Skeletal muscle tissue (tissue), 4 donors: Measurements from ENCODE around the gene C2CD4D. TPM values are rescaled to one million over a fixed set of nuclear protein-coding genes. Genes with fewer than 3 reads are reported as not detected.
"Not testable (repeated sequence)": the region's sequence is repeated elsewhere in the genome, so short reads cannot be mapped to it uniquely, and the experiment has no call there.

ENCODE experiments used
- H3K27ac ChIP-seq: one replicate; pipeline ENCODE4 v1.7.0; 2013; ENCODE audit warnings: mild to moderate bottlenecking, low read depth, low read length, inconsistent platforms
- H3K27me3 ChIP-seq, 3 donors: one replicate each; pipeline ENCODE4 v1.7.0; 2013; ENCODE audit warnings: low read length in 3 of 3; ENCODE audit not compliant: control insufficient read depth in 3 of 3, insufficient read depth in 3 of 3
- H3K36me3 ChIP-seq, 3 donors: one replicate each; pipeline ENCODE4 v1.7.0; 2013; ENCODE audit warnings: low read length in 3 of 3; ENCODE audit not compliant: control insufficient read depth in 3 of 3, insufficient read depth in 3 of 3
- H3K4me1 ChIP-seq, 3 donors: one replicate each; pipeline ENCODE4 v1.7.0; 2013; ENCODE audit warnings: low read length in 3 of 3, mild to moderate bottlenecking in 3 of 3; ENCODE audit not compliant: control insufficient read depth in 3 of 3, insufficient read depth in 3 of 3
- H3K4me3 ChIP-seq, 3 donors: one replicate each; pipeline ENCODE4 v1.7.0; 2013; ENCODE audit warnings: low read length in 3 of 3
- H3K9ac ChIP-seq, 3 donors: one replicate each; pipeline ENCODE4 v1.7.0; 2013; ENCODE audit warnings: low read length in 3 of 3, mild to moderate bottlenecking in 3 of 3, moderate library complexity in 2 of 3, low read depth in 1 of 3
- H3K9me3 ChIP-seq, 3 donors: one replicate each; pipeline ENCODE4 v1.7.0; 2013; ENCODE audit warnings: low read length in 3 of 3; ENCODE audit not compliant: control insufficient read depth in 3 of 3
- total RNA-seq: library from RNA; depleted of rRNA; stranded (reverse); fragments of >200 nt; gene quantifications from one replicate; pipeline ENCODE4 v1.2.3, GENCODE V29; 2014
- donor health status: Osteomylitis.

Gene C2CD4D
- not detected for total RNA-seq

- H3K4me3 ChIP-seq = peak within 1 kb of the TSS; percentile 23 to 58 (median 49)
- no peak within 1 kb of the TSS for H3K27ac ChIP-seq
- peak within 1 kb of the TSS in 1 of 3 donors; percentile 10 for H3K9ac ChIP-seq
- peaks cover 8 to 20% (median 14%) of the 10 kb centered on the region in 3 donors for H3K4me1 ChIP-seq
- no peaks in the 10 kb centered on the region for H3K9me3 ChIP-seq
- H3K27me3 ChIP-seq = peaks cover 19 to 44% (median 34%) of the 10 kb centered on the region in 3 donors
- H3K36me3 ChIP-seq = no peaks in the 10 kb centered on the region
These were observed at the start of gene C2CD4D for GRCh38 chr1:151839457-151840403. TSS of gene C2CD4D (minus strand) at chr1:151839820. CDS start at chr1:151838989, 831 bp downstream.

GRCh38 chr1:151888972-151889570 lies 49.5 kb upstream of the C2CD4D start:
- no peak overlapping the region for H3K4me3 ChIP-seq
- no peaks in the 10 kb centered on the region for H3K27me3 ChIP-seq
- H3K27ac ChIP-seq = no peak overlapping the region
- H3K9me3 ChIP-seq = no peaks in the 10 kb centered on the region
- peaks cover 12 to 47% (median 31%) of the 10 kb centered on the region in 3 donors for H3K36me3 ChIP-seq
- no peak overlapping the region for H3K9ac ChIP-seq
- no peaks in the 10 kb centered on the region for H3K4me1 ChIP-seq

GRCh38 chr1:151887028-151887427 lies 47.4 kb upstream of the C2CD4D start:
- peaks cover 8 to 40% (median 19%) of the 10 kb centered on the region in 3 donors for H3K36me3 ChIP-seq
- H3K9ac ChIP-seq = no peak overlapping the region
- H3K9me3 ChIP-seq = no peaks in the 10 kb centered on the region
- no peak overlapping the region for H3K27ac ChIP-seq
- no peaks in the 10 kb centered on the region for H3K27me3 ChIP-seq
- H3K4me1 ChIP-seq = no peaks in the 10 kb centered on the region
- no peak overlapping the region for H3K4me3 ChIP-seq

GRCh38 chr1:151885479-151885878 lies 45.9 kb upstream of the C2CD4D start:
- Histone ChIP-seq H3K27me3 (no peaks in the 10 kb centered on the region), H3K9ac (no peak overlapping the region), H3K36me3 (peaks cover 5 to 30% (median 18%) of the 10 kb centered on the region in 3 donors), H3K9me3 (no peaks in the 10 kb centered on the region), H3K4me1 (no peaks in the 10 kb centered on the region), H3K27ac (no peak overlapping the region), H3K4me3 (no peak overlapping the region)

DNA sequence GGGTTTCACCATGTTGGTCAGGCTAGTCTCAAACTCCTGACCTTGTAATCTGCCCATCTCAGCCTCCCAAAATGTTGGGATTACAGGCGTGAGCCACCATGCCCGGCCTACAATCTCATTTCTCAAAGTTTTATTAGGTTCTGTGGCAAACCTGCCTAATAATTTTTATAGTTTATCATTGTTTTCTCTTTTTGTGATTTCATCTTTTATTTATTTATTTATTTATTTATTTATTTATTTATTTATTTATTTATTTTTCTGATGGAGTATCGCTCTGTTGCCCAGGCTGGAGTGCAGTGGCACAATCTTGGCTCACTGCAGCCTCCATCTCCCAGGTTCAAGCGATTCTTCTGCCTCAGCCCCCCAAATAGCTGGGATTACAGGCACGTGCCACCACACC lies 45.3 kb upstream of the C2CD4D start:
- not testable (repeated sequence) for H3K9ac ChIP-seq, H3K27me3 ChIP-seq, H3K4me3 ChIP-seq, H3K4me1 ChIP-seq, H3K9me3 ChIP-seq, H3K27ac ChIP-seq
- peaks cover 3 to 27% (median 18%) of the 10 kb centered on the region in 3 donors for H3K36me3 ChIP-seq

DNA sequence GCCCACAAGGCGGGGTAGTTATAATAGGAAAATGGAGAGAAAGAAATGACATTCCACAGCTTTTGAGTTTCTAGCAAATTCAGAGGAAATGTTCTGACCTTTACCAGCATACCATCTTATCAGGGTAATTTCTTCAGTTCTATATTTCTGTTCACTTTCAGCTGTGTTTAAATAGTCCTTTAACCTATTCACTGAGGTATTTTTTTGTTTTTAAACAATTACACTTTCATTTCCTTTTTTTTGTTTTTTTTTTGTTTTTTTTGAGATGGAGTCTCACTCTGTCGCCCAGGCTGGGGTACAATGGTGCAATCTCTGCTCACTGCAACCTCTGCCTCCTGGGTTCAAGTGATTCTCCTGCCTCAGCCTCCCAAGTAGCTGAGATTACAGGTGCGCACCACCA lies 44.8 kb upstream of the C2CD4D start:
- H3K36me3 ChIP-seq = peaks cover 3 to 27% (median 18%) of the 10 kb centered on the region in 3 donors
- not testable (repeated sequence) for H3K9ac ChIP-seq

GRCh38 chr1:151883898-151884297 lies 44.3 kb upstream of the C2CD4D start:
- not testable (repeated sequence) for H3K4me3 ChIP-seq, H3K27ac ChIP-seq, H3K9me3 ChIP-seq, H3K4me1 ChIP-seq, H3K27me3 ChIP-seq, H3K9ac ChIP-seq
- peaks cover 3 to 27% (median 13%) of the 10 kb centered on the region in 3 donors for H3K36me3 ChIP-seq

More for the DNA sequence above, 44.8 kb upstream of the C2CD4D start:
- H3K4me3 ChIP-seq, H3K4me1 ChIP-seq, H3K27ac ChIP-seq, H3K9me3 ChIP-seq, H3K27me3 ChIP-seq: not testable (repeated sequence)

GRCh38 chr1:151882918-151883317 lies 43.3 kb upstream of the C2CD4D start:
- not testable (repeated sequence) for H3K27ac ChIP-seq, H3K9ac ChIP-seq, H3K4me1 ChIP-seq, H3K9me3 ChIP-seq, H3K4me3 ChIP-seq, H3K27me3 ChIP-seq
- H3K36me3 ChIP-seq = peaks cover 3 to 23% (median 9%) of the 10 kb centered on the region in 3 donors

GRCh38 chr1:151882466-151882865 lies 42.8 kb upstream of the C2CD4D start:
- Histone ChIP-seq H3K9ac (no peak overlapping the region), H3K27ac (no peak overlapping the region), H3K36me3 (peaks cover 3 to 20% (median 5%) of the 10 kb centered on the region in 3 donors), H3K9me3 (no peaks in the 10 kb centered on the region), H3K4me1 (no peaks in the 10 kb centered on the region), H3K4me3 (no peak overlapping the region), H3K27me3 (no peaks in the 10 kb centered on the region)

DNA sequence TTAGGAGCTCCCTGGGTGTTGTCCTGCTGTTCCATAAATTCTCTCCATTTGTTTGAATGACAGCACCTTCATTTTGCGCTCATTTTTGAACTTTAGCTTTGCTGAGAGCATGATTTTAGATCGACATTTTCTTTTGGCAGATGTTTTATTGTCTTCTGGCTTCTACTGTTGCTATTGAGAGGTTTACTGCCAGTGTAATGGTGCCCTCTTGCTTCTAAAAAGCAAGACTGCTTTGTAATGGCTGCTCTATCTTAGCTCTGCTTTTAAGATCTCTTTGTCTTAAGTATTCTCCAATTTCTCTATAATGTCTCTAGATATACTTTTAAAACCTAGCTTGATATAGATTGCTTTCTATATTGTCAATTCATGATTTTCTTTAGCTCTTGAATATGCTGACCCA lies 41.9 kb upstream of the C2CD4D start:
- Histone ChIP-seq H3K4me3 (no peak overlapping the region), H3K4me1 (no peaks in the 10 kb centered on the region), H3K9ac (no peak overlapping the region), H3K27me3 (no peaks in the 10 kb centered on the region), H3K9me3 (no peaks in the 10 kb centered on the region), H3K27ac (no peak overlapping the region), H3K36me3 (peaks cover 0 to 15% (median 4%) of the 10 kb centered on the region in 3 donors)
